Measurements from ENCODE around the gene NUMB.
"Not testable (repeated sequence)": the region's sequence is repeated elsewhere in the genome, so short reads cannot be mapped to it uniquely, and the experiment has no call there.

Gene NUMB

GRCh38 chr14:73463411-73463810 is 5.1 kb upstream of the NUMB start:
- peak; percentile 20 to 83 for DNase-seq

- DNase-seq = no peak
These were observed 4.5 kb upstream of the NUMB start for GRCh38 chr14:73462815-73463214.

GRCh38 chr14:73462048-73462715 is 3.8 kb upstream of the NUMB start:
- peak; percentile 58 to 83 for DNase-seq

GRCh38 chr14:73461478-73462047 is 3.2 kb upstream of the NUMB start:
- peak in 1 of 2 experiments; percentile 50 for DNase-seq

- DNase-seq = peak in 1 of 2 experiments; percentile 43
These were observed 2.4 kb upstream of the NUMB start for GRCh38 chr14:73460691-73461127.

GRCh38 chr14:73459959-73460358 is 1.6 kb upstream of the NUMB start:
- DNase-seq = no peak

GRCh38 chr14:73457924-73458182 is 493 bp downstream of the NUMB start:
- DNase-seq = peak; percentile 32 to 67

- peak; percentile 37 to 65 for DNase-seq
These were observed 1.1 kb downstream of the NUMB start for GRCh38 chr14:73457041-73457923.

GRCh38 chr14:73455294-73455693 is 3.1 kb downstream of the NUMB start:
- DNase-seq = no peak

- DNase-seq = no peak
These were observed 5.8 kb downstream of the NUMB start for GRCh38 chr14:73452341-73453186.

GRCh38 chr14:73443758-73444157 is 14.6 kb downstream of the NUMB start:
- no peak for DNase-seq

- no peak for DNase-seq
These were observed 17.1 kb downstream of the NUMB start for GRCh38 chr14:73441286-73441685.

GRCh38 chr14:73438993-73439392 is 19.4 kb downstream of the NUMB start:
- no peak for DNase-seq

- DNase-seq = no peak
These were observed 21.1 kb downstream of the NUMB start for GRCh38 chr14:73437206-73437605.

- no peak for DNase-seq
These were observed 26.2 kb downstream of the NUMB start for GRCh38 chr14:73432124-73432523.

- DNase-seq = no peak
These were observed 30.0 kb downstream of the NUMB start for GRCh38 chr14:73428353-73428824.

GRCh38 chr14:73427516-73428264 is 30.7 kb downstream of the NUMB start:
- DNase-seq = no peak

- no peak for DNase-seq
These were observed 31.5 kb downstream of the NUMB start for GRCh38 chr14:73426877-73427276.

GRCh38 chr14:73424453-73424852 is 33.9 kb downstream of the NUMB start:
- DNase-seq = no peak

- DNase-seq = not testable (repeated sequence)
These were observed 35.3 kb downstream of the NUMB start for GRCh38 chr14:73423092-73423491.

GRCh38 chr14:73422515-73422914 is 35.8 kb downstream of the NUMB start:
- no peak for DNase-seq

GRCh38 chr14:73418227-73418626 is 40.1 kb downstream of the NUMB start:
- no peak for DNase-seq
